Measurements from ENCODE around the gene LMNB1.
A peak's percentile ranks its signal among the peaks of the same experiment; 100 is the strongest.

LMNB1 gene

DNA sequence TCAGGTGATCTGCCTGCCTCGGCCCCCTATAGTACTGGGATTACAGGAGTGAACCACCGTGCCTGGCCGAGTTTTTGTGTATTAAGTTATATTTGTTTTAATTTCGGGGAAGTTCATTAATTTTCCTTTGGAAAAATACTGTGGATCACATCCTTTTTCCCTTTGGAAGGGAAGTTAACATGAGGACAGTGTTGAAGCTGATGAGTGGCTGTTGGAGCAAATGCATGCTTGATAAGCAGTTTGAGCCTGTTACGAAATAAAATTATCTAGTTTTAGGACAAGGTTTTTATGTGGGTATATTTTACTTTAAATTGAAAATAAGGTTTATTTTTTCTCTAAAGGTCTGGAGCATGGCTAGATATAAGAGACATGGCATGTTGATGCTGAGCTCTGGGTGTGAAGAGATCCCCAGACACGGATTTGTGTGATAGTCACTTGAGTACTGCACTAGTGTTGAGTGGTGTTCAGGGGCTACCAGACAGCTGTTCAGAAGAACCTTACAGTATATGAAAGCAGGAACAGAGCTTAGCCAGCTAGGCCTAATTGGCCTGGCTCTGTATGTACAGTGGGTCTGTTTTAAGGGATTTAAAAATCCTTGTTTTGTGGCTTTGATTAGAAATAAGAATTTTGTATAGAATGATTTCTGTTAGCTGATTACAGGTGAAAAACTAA, 17.4 kb downstream of the LMNB1 start:
- Histone ChIP-seq H3K27ac (ENCODE audit: low read length) (no peak overlapping the region), H4K20me1 (ENCODE audit: insufficient read depth, low read length) (peaks cover 92% of the 10 kb centered on the region), H3K9ac (ENCODE audit: low read depth, low read length) (no peak overlapping the region), H3K4me1 (ENCODE audit: insufficient read depth, low read length) (peaks cover 6% of the 10 kb centered on the region), H2AFZ (ENCODE audit: low read depth, low read length) (no peak overlapping the region), H3K9me3 (ENCODE audit: insufficient read depth, low read length, severe bottlenecking) (no peaks in the 10 kb centered on the region), H3K79me2 (ENCODE audit: insufficient read depth, low read length) (peaks cover 99% of the 10 kb centered on the region), H3K4me3 (ENCODE audit: low read depth in 1 of 2, low read length in 2 of 2) (no peak overlapping the region), H3K27me3 (ENCODE audit: insufficient read depth, low read length, poor library complexity) (no peaks in the 10 kb centered on the region), H3K4me2 (ENCODE audit: insufficient read depth, low read length) (no peak overlapping the region), H3K36me3 (ENCODE audit: insufficient read depth, low read length) (peaks cover 56% of the 10 kb centered on the region)
- TF ChIP-seq EZH2 (IDR thresholded peaks at IDR 0.05; ENCODE audit: borderline replicate concordance, low read depth, low read length, severe bottlenecking), result no peak
- TF ChIP-seq, protein P1, sequence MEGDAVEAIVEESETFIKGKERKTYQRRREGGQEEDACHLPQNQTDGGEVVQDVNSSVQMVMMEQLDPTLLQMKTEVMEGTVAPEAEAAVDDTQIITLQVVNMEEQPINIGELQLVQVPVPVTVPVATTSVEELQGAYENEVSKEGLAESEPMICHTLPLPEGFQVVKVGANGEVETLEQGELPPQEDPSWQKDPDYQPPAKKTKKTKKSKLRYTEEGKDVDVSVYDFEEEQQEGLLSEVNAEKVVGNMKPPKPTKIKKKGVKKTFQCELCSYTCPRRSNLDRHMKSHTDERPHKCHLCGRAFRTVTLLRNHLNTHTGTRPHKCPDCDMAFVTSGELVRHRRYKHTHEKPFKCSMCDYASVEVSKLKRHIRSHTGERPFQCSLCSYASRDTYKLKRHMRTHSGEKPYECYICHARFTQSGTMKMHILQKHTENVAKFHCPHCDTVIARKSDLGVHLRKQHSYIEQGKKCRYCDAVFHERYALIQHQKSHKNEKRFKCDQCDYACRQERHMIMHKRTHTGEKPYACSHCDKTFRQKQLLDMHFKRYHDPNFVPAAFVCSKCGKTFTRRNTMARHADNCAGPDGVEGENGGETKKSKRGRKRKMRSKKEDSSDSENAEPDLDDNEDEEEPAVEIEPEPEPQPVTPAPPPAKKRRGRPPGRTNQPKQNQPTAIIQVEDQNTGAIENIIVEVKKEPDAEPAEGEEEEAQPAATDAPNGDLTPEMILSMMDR (IDR thresholded peaks at IDR 0.05; ENCODE audit: borderline replicate concordance, extremely low read depth, low read length, poor library complexity, severe bottlenecking), result no peak
- DNase-seq (no peak), ATAC-seq (ENCODE audit: insufficient read depth, low read depth) (0 out of 3 replicates have a peak, but pooled peaks have one; percentile 22)

DNA sequence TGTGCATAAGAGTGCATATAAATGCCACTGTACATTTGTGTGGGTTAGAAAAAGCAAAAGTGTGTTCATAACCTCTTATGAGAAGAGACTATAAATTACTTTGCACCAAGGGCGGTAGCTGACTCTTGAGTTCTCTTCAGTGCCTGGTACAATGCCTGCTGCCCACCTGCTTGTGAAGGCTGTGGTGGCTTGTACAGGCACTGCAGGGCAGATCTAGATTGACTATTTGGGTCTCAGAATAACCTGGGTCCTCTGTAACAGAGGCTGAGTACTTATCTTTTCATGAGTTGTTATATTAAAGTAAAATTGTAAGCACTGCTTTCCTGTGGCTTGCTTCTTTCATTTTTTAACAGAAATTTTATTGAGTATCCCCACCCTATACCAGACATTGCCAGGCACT, 22.8 kb downstream of the LMNB1 start:
- H4K20me1 ChIP-seq (ENCODE audit: insufficient read depth, low read length), result peaks cover 90% of the 10 kb centered on the region
- ATAC-seq (ENCODE audit: insufficient read depth, low read depth), result peak; percentile 54

DNA sequence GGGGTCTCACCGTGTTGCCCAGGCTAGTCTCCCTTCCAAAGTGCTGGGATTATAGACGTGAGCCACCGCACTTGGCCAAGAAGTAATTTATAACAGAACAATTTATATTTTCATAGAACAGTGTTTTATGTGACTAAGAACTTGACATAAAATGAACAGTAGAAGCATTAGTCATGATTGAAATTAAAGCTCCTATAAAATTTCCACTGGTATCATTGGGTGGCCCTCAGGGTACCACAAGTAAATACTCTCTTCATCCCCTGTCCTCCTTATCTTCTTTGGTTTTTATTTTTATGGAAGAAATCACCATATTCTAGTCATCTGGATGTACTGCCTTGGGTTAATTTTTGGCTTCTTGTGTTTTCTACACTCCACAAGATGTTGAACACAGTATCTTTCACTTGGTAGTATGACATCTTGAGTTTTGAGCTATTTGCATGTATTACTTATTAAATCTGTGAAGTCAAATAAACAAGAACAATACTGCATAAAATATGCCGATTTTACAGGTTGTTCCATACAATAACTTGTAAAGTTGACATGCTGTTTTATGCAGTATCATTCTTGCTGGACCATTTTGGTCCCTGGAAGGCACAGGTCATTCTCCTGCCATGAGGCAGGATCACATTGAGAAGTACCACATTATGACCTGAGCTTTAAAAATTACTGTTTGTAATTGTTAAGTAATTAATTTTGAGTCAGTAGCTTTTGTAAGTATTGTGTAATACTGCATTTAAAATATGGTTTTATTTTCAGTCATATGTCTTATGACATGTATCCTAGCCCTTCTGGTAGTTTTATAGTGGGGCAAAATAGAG, 24.4 kb downstream of the LMNB1 start:
- Histone ChIP-seq H3K27me3 (ENCODE audit: insufficient read depth, low read length, poor library complexity) (no peaks in the 10 kb centered on the region), H3K9ac (ENCODE audit: low read depth, low read length) (no peak overlapping the region), H3K9me3 (ENCODE audit: insufficient read depth, low read length, severe bottlenecking) (no peaks in the 10 kb centered on the region), H3K4me2 (ENCODE audit: insufficient read depth, low read length) (no peak overlapping the region), H3K36me3 (ENCODE audit: insufficient read depth, low read length) (peaks cover 65% of the 10 kb centered on the region), H4K20me1 (ENCODE audit: insufficient read depth, low read length) (peaks cover 90% of the 10 kb centered on the region), H3K4me1 (ENCODE audit: insufficient read depth, low read length) (0 out of 2 replicates have a peak, but pooled peaks cover under 1% of the 10 kb centered on the region), H2AFZ (ENCODE audit: low read depth, low read length) (no peak overlapping the region), H3K27ac (ENCODE audit: low read length) (no peak overlapping the region), H3K4me3 (ENCODE audit: low read depth in 1 of 2, low read length in 2 of 2) (no peak overlapping the region), H3K79me2 (ENCODE audit: insufficient read depth, low read length) (peaks cover 99% of the 10 kb centered on the region)
- DNase-seq, result no peak
- TF ChIP-seq, protein P1 (IDR thresholded peaks at IDR 0.05; ENCODE audit: borderline replicate concordance, extremely low read depth, low read length, poor library complexity, severe bottlenecking), result no peak
- no peak for TF ChIP-seq EZH2 (IDR thresholded peaks at IDR 0.05; ENCODE audit: borderline replicate concordance, low read depth, low read length, severe bottlenecking)
- no peak for ATAC-seq (ENCODE audit: insufficient read depth, low read depth)

More for the DNA sequence above, 22.8 kb downstream of the LMNB1 start:
- Histone ChIP-seq H2AFZ (ENCODE audit: low read depth, low read length) (no peak overlapping the region), H3K4me2 (ENCODE audit: insufficient read depth, low read length) (no peak overlapping the region), H3K4me1 (ENCODE audit: insufficient read depth, low read length) (0 out of 2 replicates have a peak, but pooled peaks cover 3% of the 10 kb centered on the region), H3K4me3 (ENCODE audit: low read depth in 1 of 2, low read length in 2 of 2) (no peak overlapping the region), H3K36me3 (ENCODE audit: insufficient read depth, low read length) (peaks cover 60% of the 10 kb centered on the region), H3K27ac (ENCODE audit: low read length) (no peak overlapping the region), H3K9ac (ENCODE audit: low read depth, low read length) (no peak overlapping the region), H3K9me3 (ENCODE audit: insufficient read depth, low read length, severe bottlenecking) (no peaks in the 10 kb centered on the region), H3K27me3 (ENCODE audit: insufficient read depth, low read length, poor library complexity) (no peaks in the 10 kb centered on the region), H3K79me2 (ENCODE audit: insufficient read depth, low read length) (peaks cover 99% of the 10 kb centered on the region)
- no peak for DNase-seq
- TF ChIP-seq EZH2 (IDR thresholded peaks at IDR 0.05; ENCODE audit: borderline replicate concordance, low read depth, low read length, severe bottlenecking), result no peak
- TF ChIP-seq, protein P1 (IDR thresholded peaks at IDR 0.05; ENCODE audit: borderline replicate concordance, extremely low read depth, low read length, poor library complexity, severe bottlenecking), result no peak
